OCI-LY1 (cell line): ENCODE measurements around the gene TUBGCP6.
A peak's percentile ranks its signal among the peaks of the same experiment; 100 is the strongest.

ENCODE experiments used
- H2AFZ ChIP-seq: fragments of 200-600 bp; sonication (generic), shearing (Covaris generic); 2 replicates; pipeline ENCODE4 v1.6.0; 2014; ENCODE audit warnings: antibody characterized with exemption, mild to moderate bottlenecking, low read length
- H3F3A ChIP-seq: fragments of 200-600 bp; sonication (generic), shearing (Covaris generic); 2 replicates; pipeline ENCODE4 v1.6.0; 2014; ENCODE audit warnings: mild to moderate bottlenecking, antibody characterized with exemption, low read length, moderate library complexity; ENCODE audit not compliant: insufficient read depth
- H3K27ac ChIP-seq: fragments of 200-600 bp; sonication (generic); 2 replicates; pipeline ENCODE4 v1.5.1; 2014; ENCODE audit warnings: low read length, mixed run types, mild to moderate bottlenecking, low read depth; ENCODE audit not compliant: poor library complexity, severe bottlenecking
- H3K27me3 ChIP-seq: fragments of 200-600 bp; sonication (generic); 2 replicates; pipeline ENCODE4 v1.6.0; 2014; ENCODE audit warnings: antibody characterized with exemption, mild to moderate bottlenecking, low read length, moderate library complexity; ENCODE audit not compliant: insufficient read depth
- H3K36me3 ChIP-seq: fragments of 200-600 bp; sonication (generic); 2 replicates; pipeline ENCODE4 v1.6.1; 2014; ENCODE audit warnings: mild to moderate bottlenecking, antibody characterized with exemption, low read length, moderate library complexity, mixed read lengths; ENCODE audit not compliant: insufficient read depth
- H3K4me1 ChIP-seq: fragments of 200-600 bp; sonication (generic); 2 replicates; pipeline ENCODE4 v1.5.1; 2014; ENCODE audit warnings: mild to moderate bottlenecking, low read length, moderate library complexity; ENCODE audit not compliant: insufficient read depth, severe bottlenecking
- H3K4me2 ChIP-seq: fragments of 200-600 bp; sonication (generic), shearing (Covaris generic); 2 replicates; pipeline ENCODE4 v1.6.1; 2014; ENCODE audit warnings: low read length
- H3K4me3 ChIP-seq: fragments of 200-600 bp; sonication (generic); 2 replicates; pipeline ENCODE4 v1.5.1; 2014; ENCODE audit warnings: low read length, low read depth, mild to moderate bottlenecking, mixed read lengths; ENCODE audit not compliant: poor library complexity, severe bottlenecking
- H3K79me2 ChIP-seq: fragments of 200-600 bp; shearing (Covaris generic); 2 replicates; pipeline ENCODE4 v1.6.1; 2016; ENCODE audit warnings: mixed run types, low read length, mixed read lengths; ENCODE audit not compliant: insufficient read depth
- H3K9ac ChIP-seq: fragments of 200-600 bp; sonication (generic), shearing (Covaris generic); 2 replicates; pipeline ENCODE4 v1.6.1; 2014; ENCODE audit warnings: mild to moderate bottlenecking, low read length, mixed read lengths
- H3K9me2 ChIP-seq: fragments of 200-600 bp; sonication (generic), shearing (Covaris generic); 2 replicates; pipeline ENCODE4 v1.6.1; 2014; ENCODE audit warnings: low read depth, mild to moderate bottlenecking, low read length, mixed read lengths
- H3K9me3 ChIP-seq: fragments of 200-600 bp; shearing (Covaris generic); 2 replicates; pipeline ENCODE4 v1.6.1; 2014; ENCODE audit warnings: low read length, mixed read lengths
- H4K20me1 ChIP-seq: fragments of 200-600 bp; sonication (generic), shearing (Covaris generic); 2 replicates; pipeline ENCODE4 v1.6.0; 2016; ENCODE audit warnings: mild to moderate bottlenecking, low read length; ENCODE audit not compliant: insufficient read depth
- EZH2 ChIP-seq: fragments of 200-600 bp; sonication (generic), shearing (Covaris generic); IDR thresholded peaks from 2 replicates; pipeline ENCODE4 v1.8.0; 2017; ENCODE audit warnings: borderline replicate concordance, mixed run types, mild to moderate bottlenecking, antibody characterized with exemption, low read length, moderate library complexity, mixed read lengths
- TF ChIP-seq, protein P1 (sequence below): fragments of 200-600 bp; sonication (generic), shearing (Covaris generic); IDR thresholded peaks from 2 replicates; pipeline ENCODE4 v1.5.1; 2017; ENCODE audit warnings: mild to moderate bottlenecking, antibody characterized with exemption, low read length, moderate library complexity, mixed read lengths

Gene TUBGCP6

DNA sequence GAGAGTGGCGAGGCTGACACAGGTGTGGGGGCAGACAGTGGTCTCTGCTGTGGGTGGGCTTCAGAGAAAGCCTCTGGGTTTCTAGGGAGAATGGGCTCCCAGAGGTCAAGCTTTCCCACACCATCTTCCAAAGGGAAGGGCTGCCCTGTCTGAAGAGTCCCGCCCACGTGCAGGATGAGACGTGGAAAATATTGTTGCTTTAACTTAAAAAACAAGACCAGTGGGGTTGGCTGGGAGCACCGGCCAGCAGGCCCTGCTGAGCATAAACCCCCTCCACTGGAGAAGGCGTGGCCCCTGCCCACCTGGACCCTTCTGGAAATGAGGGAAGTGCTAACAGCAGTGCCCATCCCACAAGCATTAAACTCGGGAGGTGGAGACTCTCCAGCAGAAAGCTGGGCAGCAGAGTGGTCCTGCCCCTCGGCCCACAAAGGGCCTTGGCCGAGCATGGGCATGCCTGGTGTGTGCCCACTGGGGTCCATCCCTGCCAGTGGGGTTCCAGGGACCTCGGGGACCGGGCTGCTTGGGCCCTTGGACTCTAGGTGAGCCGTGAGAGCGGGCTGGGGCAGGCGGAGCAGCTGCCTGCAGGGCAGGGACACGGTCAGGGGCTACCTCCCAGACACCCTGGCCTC lies 28.7 kb downstream of the TUBGCP6 start:
- Histone ChIP-seq H2AFZ (no peak overlapping the region), H3K36me3 (peaks cover 97% of the 10 kb centered on the region), H3K9ac (no peak overlapping the region), H3K4me2 (no peak overlapping the region), H3K9me3 (no peaks in the 10 kb centered on the region), H3K4me1 (no peaks in the 10 kb centered on the region), H4K20me1 (no peaks in the 10 kb centered on the region), H3K27ac (no peak overlapping the region), H3F3A (no peaks in the 10 kb centered on the region), H3K9me2 (no peaks in the 10 kb centered on the region), H3K79me2 (peaks cover 7% of the 10 kb centered on the region), H3K27me3 (no peaks in the 10 kb centered on the region), H3K4me3 (no peak overlapping the region)
- TF ChIP-seq EZH2, result no peak
- TF ChIP-seq, protein P1, sequence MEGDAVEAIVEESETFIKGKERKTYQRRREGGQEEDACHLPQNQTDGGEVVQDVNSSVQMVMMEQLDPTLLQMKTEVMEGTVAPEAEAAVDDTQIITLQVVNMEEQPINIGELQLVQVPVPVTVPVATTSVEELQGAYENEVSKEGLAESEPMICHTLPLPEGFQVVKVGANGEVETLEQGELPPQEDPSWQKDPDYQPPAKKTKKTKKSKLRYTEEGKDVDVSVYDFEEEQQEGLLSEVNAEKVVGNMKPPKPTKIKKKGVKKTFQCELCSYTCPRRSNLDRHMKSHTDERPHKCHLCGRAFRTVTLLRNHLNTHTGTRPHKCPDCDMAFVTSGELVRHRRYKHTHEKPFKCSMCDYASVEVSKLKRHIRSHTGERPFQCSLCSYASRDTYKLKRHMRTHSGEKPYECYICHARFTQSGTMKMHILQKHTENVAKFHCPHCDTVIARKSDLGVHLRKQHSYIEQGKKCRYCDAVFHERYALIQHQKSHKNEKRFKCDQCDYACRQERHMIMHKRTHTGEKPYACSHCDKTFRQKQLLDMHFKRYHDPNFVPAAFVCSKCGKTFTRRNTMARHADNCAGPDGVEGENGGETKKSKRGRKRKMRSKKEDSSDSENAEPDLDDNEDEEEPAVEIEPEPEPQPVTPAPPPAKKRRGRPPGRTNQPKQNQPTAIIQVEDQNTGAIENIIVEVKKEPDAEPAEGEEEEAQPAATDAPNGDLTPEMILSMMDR, result no peak

- Histone ChIP-seq H3K27me3 (no peaks in the 10 kb centered on the region), H3K27ac (peak overlapping the region; percentile 26), H3K79me2 (peaks cover 7% of the 10 kb centered on the region), H3K4me3 (no peak overlapping the region), H3K4me1 (no peaks in the 10 kb centered on the region), H3K36me3 (peaks cover 97% of the 10 kb centered on the region), H3K9me2 (no peaks in the 10 kb centered on the region), H3K9me3 (no peaks in the 10 kb centered on the region), H3K9ac (no peak overlapping the region), H4K20me1 (no peaks in the 10 kb centered on the region), H2AFZ (no peak overlapping the region), H3F3A (no peaks in the 10 kb centered on the region), H3K4me2 (no peak overlapping the region)
- TF ChIP-seq EZH2, result no peak
- TF ChIP-seq, protein P1, result no peak
Measured at GRCh38 chr22:50215297-50216054, 29.3 kb downstream of the TUBGCP6 start.

DNA sequence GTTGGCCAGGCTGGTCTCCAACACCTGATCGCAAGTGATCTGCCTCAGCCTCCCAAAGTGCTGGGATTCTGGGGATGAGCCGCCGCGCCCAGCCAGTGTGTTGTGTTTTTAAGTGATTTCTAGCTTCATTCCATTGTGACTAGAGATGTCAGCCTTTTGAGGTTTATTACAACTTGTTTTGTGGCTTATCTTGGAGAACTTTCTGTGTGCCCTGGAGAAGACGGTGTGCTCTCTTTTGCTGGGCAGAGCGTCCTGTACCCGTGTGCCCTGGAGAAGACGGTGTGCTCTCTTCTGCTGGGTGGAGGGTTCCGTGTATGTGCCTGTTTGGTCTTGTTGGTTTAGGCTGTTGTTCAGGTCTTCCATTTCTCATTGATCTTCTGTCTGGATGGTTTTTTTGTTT lies 31.6 kb downstream of the TUBGCP6 start:
- H3K9me3 ChIP-seq, result no peaks in the 10 kb centered on the region
- no peak overlapping the region for H2AFZ ChIP-seq
- peaks cover 88% of the 10 kb centered on the region for H3K36me3 ChIP-seq
- TF ChIP-seq, protein P1, result no peak
- no peak for TF ChIP-seq EZH2
- H3K4me1 ChIP-seq, result peaks cover 2% of the 10 kb centered on the region
- peaks cover 7% of the 10 kb centered on the region for H3K79me2 ChIP-seq
- H3K4me3 ChIP-seq, result no peak overlapping the region
- H3K27me3 ChIP-seq, result no peaks in the 10 kb centered on the region
- H3K9me2 ChIP-seq, result no peaks in the 10 kb centered on the region
- no peak overlapping the region for H3K4me2 ChIP-seq
- H3K27ac ChIP-seq, result no peak overlapping the region
- no peaks in the 10 kb centered on the region for H4K20me1 ChIP-seq
- no peaks in the 10 kb centered on the region for H3F3A ChIP-seq
- no peak overlapping the region for H3K9ac ChIP-seq
